Peyer's patch (tissue), 4 donors: ENCODE measurements around the gene WFDC1.

ENCODE experiments used
- POLR2A ChIP-seq, 2 donors: fragments of 450-650 bp; IDR thresholded peaks; one replicate each; pipeline ENCODE4 v1.5.1; 2017; ENCODE audit warnings: antibody characterized with exemption in 2 of 2, mild to moderate bottlenecking in 2 of 2, moderate library complexity in 2 of 2
- TF ChIP-seq, protein P1 (sequence below), 6 experiments: fragments of 450-650 bp in 4 of 6; fragments of 200-600 bp in 2 of 6; sonication (generic) in 1 of 6; IDR thresholded peaks; one replicate each; pipeline ENCODE4 v1.5.1; 2017 to 2019; ENCODE audit warnings: antibody characterized with exemption in 6 of 6, mild to moderate bottlenecking in 3 of 6, moderate library complexity in 1 of 6

DNA sequence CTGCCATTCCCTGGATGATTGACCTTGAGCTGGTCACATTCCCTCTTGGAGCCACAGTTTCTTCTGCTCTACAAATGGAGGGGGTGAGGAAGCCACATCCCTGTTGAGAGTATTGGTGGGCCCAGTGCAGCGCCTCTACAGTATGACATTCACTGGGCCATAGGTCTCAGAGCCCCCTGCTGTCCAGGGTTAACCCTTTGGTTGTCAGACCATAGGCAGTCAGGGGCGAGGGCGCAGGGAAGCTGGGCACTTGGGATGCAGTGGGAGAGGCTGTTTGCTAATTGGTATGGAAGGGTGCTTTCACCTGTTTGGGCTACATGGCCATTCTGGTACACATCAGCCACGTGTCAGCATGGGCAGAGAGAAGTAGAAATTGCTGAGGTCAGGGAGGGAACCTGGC is 27.3 kb upstream of the WFDC1 start:
- TF ChIP-seq, protein P1, sequence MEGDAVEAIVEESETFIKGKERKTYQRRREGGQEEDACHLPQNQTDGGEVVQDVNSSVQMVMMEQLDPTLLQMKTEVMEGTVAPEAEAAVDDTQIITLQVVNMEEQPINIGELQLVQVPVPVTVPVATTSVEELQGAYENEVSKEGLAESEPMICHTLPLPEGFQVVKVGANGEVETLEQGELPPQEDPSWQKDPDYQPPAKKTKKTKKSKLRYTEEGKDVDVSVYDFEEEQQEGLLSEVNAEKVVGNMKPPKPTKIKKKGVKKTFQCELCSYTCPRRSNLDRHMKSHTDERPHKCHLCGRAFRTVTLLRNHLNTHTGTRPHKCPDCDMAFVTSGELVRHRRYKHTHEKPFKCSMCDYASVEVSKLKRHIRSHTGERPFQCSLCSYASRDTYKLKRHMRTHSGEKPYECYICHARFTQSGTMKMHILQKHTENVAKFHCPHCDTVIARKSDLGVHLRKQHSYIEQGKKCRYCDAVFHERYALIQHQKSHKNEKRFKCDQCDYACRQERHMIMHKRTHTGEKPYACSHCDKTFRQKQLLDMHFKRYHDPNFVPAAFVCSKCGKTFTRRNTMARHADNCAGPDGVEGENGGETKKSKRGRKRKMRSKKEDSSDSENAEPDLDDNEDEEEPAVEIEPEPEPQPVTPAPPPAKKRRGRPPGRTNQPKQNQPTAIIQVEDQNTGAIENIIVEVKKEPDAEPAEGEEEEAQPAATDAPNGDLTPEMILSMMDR (IDR thresholded peaks at IDR 0.05), result no peak
- no peak for TF ChIP-seq POLR2A (IDR thresholded peaks at IDR 0.05)
